ENCODE data around the gene ADK.

DNA sequence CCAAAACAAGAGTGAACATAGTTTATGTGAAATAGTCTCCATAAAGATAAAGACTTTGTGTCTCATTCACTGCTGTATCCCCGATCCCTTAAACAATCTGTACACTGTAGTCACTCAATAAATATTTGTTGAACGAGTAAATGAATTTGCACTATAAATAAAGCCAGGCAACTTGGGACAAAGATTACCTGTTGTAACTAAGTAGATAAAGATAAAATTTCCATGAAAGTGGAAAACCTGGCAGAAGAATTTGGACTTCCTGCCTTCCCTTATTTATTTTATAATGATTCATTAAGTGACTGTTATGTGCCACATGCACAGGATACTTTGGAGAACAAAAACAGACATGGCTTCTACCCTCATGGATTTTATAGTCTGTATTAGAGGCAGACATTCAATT lies 397.7 kb downstream of the ADK start:
- TF ChIP-seq, protein P1, sequence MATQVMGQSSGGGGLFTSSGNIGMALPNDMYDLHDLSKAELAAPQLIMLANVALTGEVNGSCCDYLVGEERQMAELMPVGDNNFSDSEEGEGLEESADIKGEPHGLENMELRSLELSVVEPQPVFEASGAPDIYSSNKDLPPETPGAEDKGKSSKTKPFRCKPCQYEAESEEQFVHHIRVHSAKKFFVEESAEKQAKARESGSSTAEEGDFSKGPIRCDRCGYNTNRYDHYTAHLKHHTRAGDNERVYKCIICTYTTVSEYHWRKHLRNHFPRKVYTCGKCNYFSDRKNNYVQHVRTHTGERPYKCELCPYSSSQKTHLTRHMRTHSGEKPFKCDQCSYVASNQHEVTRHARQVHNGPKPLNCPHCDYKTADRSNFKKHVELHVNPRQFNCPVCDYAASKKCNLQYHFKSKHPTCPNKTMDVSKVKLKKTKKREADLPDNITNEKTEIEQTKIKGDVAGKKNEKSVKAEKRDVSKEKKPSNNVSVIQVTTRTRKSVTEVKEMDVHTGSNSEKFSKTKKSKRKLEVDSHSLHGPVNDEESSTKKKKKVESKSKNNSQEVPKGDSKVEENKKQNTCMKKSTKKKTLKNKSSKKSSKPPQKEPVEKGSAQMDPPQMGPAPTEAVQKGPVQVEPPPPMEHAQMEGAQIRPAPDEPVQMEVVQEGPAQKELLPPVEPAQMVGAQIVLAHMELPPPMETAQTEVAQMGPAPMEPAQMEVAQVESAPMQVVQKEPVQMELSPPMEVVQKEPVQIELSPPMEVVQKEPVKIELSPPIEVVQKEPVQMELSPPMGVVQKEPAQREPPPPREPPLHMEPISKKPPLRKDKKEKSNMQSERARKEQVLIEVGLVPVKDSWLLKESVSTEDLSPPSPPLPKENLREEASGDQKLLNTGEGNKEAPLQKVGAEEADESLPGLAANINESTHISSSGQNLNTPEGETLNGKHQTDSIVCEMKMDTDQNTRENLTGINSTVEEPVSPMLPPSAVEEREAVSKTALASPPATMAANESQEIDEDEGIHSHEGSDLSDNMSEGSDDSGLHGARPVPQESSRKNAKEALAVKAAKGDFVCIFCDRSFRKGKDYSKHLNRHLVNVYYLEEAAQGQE (IDR thresholded peaks at IDR 0.05; ENCODE audit: insufficient read depth in 1 of 2, low read depth in 2 of 2, low read length in 2 of 2): no peak
- TF ChIP-seq POLR2AphosphoS5 (IDR thresholded peaks at IDR 0.05; ENCODE audit: low read depth, low read length) (no peak), TAF1 (IDR thresholded peaks at IDR 0.05; ENCODE audit: borderline replicate concordance, insufficient read depth, low read length) (no peak), SIN3A (IDR thresholded peaks at IDR 0.05; ENCODE audit: borderline replicate concordance, insufficient read depth, low read length) (no peak)
